ENCODE measurements around the gene UBQLN3.

UBQLN3 gene

DNA sequence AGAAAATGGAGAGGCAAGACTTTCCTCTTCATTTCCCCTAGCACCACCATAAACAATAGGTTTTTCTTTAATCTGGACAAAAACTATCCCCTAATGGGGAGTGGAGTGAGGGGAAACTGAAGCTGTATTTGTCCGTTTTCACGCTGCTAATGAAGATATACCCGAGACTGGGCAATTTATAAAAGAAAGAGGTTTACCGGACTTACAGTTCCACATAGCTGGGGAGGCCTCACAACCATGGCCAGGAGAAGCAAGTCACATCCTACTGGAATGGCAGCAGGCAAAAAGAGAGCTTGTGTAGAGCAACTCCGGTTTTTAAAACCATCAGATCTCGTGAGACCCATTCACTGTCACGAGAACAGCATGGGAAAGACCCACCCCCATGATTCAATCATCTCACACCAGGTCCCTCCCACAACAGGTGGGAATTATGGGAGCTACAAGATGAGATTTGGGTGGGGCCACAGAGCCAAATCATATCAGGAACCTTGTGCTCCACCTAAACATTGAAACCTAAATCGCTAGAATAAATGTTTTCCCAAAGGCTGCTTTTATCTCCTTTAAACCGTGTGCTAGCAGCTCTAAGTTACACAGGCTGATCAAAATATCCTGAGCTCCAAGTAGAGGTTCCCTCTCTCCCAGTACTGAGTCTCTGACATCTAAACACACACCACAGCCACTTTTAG lies 4.3 kb downstream of the UBQLN3 start:
- no peak for DNase-seq (ENCODE audit: low read depth)

DNA sequence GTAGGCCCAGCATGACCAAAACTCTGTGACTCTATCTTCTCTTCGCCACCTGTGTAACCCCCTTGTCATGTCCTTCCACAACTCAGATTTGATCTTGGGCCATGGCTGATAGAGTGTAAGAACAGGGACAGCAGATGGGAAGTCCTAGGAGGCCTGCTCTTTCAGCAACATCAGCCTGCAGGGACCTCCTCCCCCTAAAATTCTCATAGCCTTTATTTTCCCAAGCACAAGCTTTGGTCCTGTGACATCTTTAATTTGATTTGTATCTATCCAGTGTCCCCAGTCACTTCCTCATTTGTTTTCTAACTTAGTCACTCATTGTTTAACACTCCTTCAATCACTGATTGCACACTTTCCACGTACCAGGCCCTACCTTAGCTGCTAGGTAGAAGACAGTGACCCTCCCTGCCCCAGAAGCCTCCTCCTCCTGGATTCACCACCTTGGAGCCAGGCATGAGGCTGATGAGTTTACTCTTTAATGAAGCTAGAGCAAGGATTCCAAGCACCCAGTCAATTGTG lies 5.3 kb downstream of the UBQLN3 start:
- DNase-seq (ENCODE audit: low read depth) = no peak

DNA sequence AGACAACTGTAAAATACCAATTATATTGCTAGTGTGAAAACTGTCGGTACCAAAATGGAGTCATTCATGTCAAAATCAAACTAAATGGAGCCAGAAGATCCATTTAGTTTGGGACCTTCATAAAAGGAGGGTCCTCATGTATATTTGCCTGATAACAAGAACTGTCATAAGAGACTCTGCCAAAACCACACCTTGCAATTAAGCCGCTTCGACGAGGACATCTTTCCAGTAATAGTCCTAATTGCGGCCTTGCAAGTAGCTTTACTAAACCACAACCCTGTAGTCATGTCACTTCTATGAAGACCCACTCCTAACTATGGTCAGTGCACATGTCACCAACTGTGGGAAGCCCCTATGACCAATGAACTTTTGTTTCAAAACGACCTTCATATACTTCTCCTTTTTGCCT lies 9.4 kb downstream of the UBQLN3 start:
- DNase-seq (ENCODE audit: low read depth) = no peak

DNA sequence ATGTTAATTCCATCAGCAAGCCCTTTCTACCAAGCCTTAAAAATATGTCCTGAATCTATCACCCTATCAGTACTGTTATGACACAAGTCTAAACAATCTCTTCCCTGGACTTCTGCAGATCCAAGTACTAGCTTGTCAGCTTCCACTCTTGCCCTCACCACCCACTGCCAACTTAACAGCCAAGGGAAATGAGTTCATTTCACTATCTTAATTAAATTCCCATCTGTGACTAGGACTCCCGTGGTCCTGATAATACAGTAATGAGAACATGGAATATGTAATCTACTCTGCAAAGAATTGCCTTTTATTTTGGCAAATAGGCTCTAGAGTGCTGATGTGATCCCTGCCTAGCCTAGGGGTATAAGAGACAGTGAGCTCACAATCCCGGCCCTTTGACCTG lies 10.1 kb downstream of the UBQLN3 start:
- no peak for DNase-seq (ENCODE audit: low read depth)

GRCh38 chr11:5489576-5490357 lies 20.0 kb downstream of the UBQLN3 start:
- DNase-seq (ENCODE audit: low read depth) = peak; percentile 20

DNA sequence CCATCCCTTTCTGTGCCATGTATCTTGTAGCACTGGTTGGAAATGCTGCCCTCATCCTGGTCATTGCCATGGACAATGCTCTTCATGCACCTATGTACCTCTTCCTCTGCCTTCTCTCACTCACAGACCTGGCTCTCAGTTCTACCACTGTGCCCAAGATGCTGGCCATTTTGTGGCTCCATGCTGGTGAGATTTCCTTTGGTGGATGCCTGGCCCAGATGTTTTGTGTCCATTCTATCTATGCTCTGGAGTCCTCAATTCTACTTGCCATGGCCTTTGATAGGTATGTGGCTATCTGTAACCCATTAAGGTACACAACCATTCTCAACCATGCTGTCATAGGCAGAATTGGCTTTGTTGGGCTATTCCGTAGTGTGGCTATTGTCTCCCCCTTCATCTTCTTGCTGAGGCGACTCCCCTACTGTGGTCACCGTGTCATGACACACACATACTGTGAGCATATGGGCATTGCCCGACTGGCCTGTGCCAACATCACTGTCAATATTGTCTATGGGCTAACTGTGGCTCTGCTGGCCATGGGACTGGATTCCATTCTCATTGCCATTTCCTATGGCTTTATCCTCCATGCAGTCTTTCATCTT lies 20.9 kb downstream of the UBQLN3 start:
- no peak for DNase-seq (ENCODE audit: low read depth)

- DNase-seq (ENCODE audit: low read depth) = no peak
These were observed 21.4 kb downstream of the UBQLN3 start, which contains the start of gene OR52D1 for GRCh38 chr11:5488385-5488784. Gene OR52D1 (plus strand): TSS chr11:5488685. CDS start chr11:5488707, 22 bp downstream.

- no peak for DNase-seq (ENCODE audit: low read depth)
These were observed 23.3 kb downstream of the UBQLN3 start for GRCh38 chr11:5486421-5486820.

DNA sequence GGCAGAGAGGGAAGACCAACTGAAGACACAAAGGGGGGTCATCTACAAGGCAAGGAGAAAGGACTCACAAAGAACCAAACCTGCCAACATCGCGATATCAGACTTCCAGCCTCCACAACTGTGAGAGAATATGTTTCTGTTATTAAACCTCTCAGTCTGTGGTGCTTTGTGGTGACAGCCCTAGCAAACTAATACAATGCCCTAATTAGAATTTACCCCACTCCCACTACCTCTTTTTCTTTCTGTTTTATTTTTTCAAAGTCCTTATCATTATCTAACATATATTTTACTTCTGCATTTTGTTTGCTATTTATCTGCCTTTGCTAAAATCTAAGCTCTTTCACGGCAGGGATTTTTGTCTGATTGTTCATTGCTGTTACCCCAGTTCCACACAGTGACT lies 23.8 kb downstream of the UBQLN3 start:
- DNase-seq (ENCODE audit: low read depth) = no peak

DNA sequence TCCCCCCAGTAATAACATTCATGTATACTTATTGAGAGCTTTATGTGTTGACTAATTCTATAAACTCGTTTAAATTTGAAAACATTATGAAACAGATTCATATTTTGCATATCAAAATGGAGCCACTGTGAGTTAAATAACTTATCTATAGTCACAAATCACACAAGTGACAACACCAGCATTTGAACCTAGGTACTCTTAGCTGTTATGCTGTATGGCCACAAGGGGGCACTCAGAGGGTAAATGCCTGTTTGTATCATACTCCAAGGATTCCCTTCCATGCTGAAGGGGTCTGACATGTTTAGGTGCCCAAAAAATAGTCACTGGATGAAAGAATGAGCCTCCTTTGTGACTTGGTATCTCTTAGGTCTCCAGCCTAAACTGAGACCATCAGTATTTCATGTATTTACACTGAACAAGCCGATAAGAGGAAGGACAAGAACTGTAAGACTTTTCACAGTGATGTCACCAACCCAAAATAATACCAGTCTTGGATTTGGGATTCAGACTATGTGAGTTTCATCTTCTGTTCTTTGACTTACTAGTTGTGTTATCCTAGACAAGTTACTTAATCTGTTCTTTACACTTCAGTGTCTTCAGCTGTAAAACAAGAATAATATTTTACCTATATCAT lies 33.5 kb downstream of the UBQLN3 start:
- DNase-seq (ENCODE audit: low read depth) = peak; percentile 63

DNA sequence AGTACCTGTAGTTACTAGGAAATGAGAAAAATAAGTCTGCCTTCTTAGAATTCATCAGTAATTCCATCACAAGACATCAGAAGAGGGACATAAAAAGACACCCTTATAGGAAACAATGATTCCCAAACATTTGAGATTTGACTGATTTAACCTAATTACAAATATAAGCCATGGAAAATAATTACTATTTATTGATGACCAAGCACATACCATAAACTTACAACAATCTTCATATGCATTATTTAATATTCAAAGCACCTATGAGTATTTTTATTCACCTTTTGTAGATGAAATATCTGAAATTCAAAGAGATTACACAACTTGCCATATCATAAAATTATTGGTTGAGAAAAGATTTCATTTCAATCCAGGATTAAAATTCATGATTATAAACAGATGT lies 35.8 kb downstream of the UBQLN3 start:
- no peak for DNase-seq (ENCODE audit: low read depth)

DNA sequence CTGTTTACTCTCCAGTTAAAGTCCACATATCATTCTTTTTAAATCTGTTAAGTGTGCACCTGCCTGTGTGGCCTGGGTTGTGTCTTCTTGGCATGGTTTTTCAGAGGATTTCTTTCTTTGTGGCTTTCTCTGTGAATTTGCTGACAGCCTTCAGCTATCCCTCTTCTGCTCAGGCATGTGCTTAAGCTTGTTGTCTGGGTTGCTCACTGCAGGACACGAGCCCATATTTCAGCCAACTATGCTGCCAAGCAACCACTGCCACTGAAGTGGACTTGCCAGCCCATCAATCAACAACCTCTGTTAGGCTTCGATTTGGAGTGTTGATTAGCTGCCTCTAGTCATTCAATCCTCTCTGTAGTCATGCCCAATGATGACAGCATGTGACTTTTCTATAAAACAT lies 42.2 kb downstream of the UBQLN3 start:
- no peak for DNase-seq (ENCODE audit: low read depth)

GRCh38 chr11:5460983-5461621 lies 48.7 kb downstream of the UBQLN3 start:
- DNase-seq (ENCODE audit: low read depth) = no peak

Data from ELR (cell line).